Endothelial cell of umbilical vein (primary cell): ENCODE data around the gene HELQ. TPM values are rescaled to one million over a fixed set of nuclear protein-coding genes. Genes with fewer than 3 reads are reported as not detected.

Experiments
- BruUV-seq: library from RNA; stranded (reverse); fragments of 400-500 nt; replicated peaks from 2 replicates; lab custom pipeline; 2021; lab: Mats Ljungman, UMichigan
- CTCF ChIA-PET: fragments of 300-600, 350-600 bp; sonication (Branson Sonifier 250); formaldehyde crosslinking; loops from one replicate; lab custom pipeline; 2021; ENCODE audit warnings: antibody characterized with exemption, inconsistent platforms; lab: Charles Lee
- POLR2A ChIA-PET: fragments of 300-600, 350-600 bp; sonication (Branson Sonifier 250); formaldehyde crosslinking; loops from one replicate; lab custom pipeline; 2021; ENCODE audit warnings: antibody characterized with exemption, inconsistent platforms; lab: Charles Lee
- DNase-seq: peaks from one replicate; pipeline ENCODE4 v3.0.0-alpha.2; 2011; ENCODE audit warnings: low read depth, low spot score
- FAIRE-seq: peaks from 2 replicates; lab custom pipeline; 2011; peaks lifted over from hg19 to GRCh38; lab: Jason Lieb, UNC
- H2AFZ ChIP-seq: 2 replicates; pipeline ENCODE4 v1.6.0; 2012; ENCODE audit warnings: low read depth, low read length, control low read depth, inconsistent platforms
- H3K27ac ChIP-seq: 2 replicates; pipeline ENCODE4 v1.5.1; 2011; ENCODE audit warnings: low read depth, mild to moderate bottlenecking, control low read depth, low read length, moderate library complexity; ENCODE audit not compliant: insufficient read depth
- H3K27me3 ChIP-seq, 2 experiments: 2 replicates each; pipeline versions ENCODE4 v1.6.0 to v1.6.1; 2011; ENCODE audit warnings: low read length in 2 of 2, mixed read lengths in 1 of 2; ENCODE audit not compliant: control insufficient read depth in 2 of 2, insufficient read depth in 2 of 2
- H3K36me3 ChIP-seq, 2 experiments: 2 replicates in 1 of 2; 3 replicates in 1 of 2; pipeline ENCODE4 v1.5.1; 2011; ENCODE audit warnings: low read length in 2 of 2, mild to moderate bottlenecking in 1 of 2, moderate library complexity in 1 of 2; ENCODE audit not compliant: control insufficient read depth in 2 of 2, insufficient read depth in 2 of 2; ENCODE audit errors: extremely low read depth in 1 of 2
- H3K4me1 ChIP-seq: 3 replicates; pipeline ENCODE4 v1.5.1; 2011; ENCODE audit warnings: mild to moderate bottlenecking, low read length; ENCODE audit not compliant: control insufficient read depth, insufficient read depth; ENCODE audit errors: extremely low read depth
- H3K4me2 ChIP-seq: 2 replicates; pipeline ENCODE4 v1.6.1; 2011; ENCODE audit warnings: low read length, control low read depth, mixed read lengths; ENCODE audit not compliant: insufficient read depth
- H3K4me3 ChIP-seq, 3 experiments: fragments of 200-600 bp in 1 of 3; sonication (generic), shearing (Covaris generic) in 1 of 3; replicated peaks in 1 of 3; 2 replicates each; pipeline ENCODE4 v1.5.1; 2011 to 2016; ENCODE audit warnings: control low read depth in 3 of 3, low read length in 3 of 3, mild to moderate bottlenecking in 2 of 3, inconsistent platforms in 1 of 3, low read depth in 1 of 3, moderate library complexity in 1 of 3; ENCODE audit not compliant: insufficient read depth in 1 of 3
- H3K79me2 ChIP-seq: 2 replicates; pipeline ENCODE4 v1.6.0; 2012; ENCODE audit warnings: low read length, inconsistent platforms; ENCODE audit not compliant: control insufficient read depth, insufficient read depth
- H3K9ac ChIP-seq: replicated peaks from 2 replicates; pipeline ENCODE3; 2011; ENCODE audit warnings: low read length, control low read depth; ENCODE audit not compliant: insufficient read depth; ENCODE audit errors: extremely low read depth
- H3K9me1 ChIP-seq: replicated peaks from 3 replicates; pipeline ENCODE4 v1.6.0; 2011; ENCODE audit warnings: mild to moderate bottlenecking, low read length; ENCODE audit not compliant: control insufficient read depth, insufficient read depth; ENCODE audit errors: extremely low read depth
- H3K9me3 ChIP-seq: replicated peaks from 2 replicates; pipeline ENCODE4 v1.5.1; 2012; ENCODE audit warnings: low read length, inconsistent platforms; ENCODE audit not compliant: control insufficient read depth, insufficient read depth
- H4K20me1 ChIP-seq: replicated peaks from 2 replicates; pipeline ENCODE3; 2011; ENCODE audit warnings: mild to moderate bottlenecking, low read length; ENCODE audit not compliant: control insufficient read depth, insufficient read depth; ENCODE audit errors: extremely low read depth
- EZH2 ChIP-seq: IDR thresholded peaks from 2 replicates; pipeline ENCODE4 v1.6.1; 2012; ENCODE audit warnings: borderline replicate concordance, low read depth, mild to moderate bottlenecking, moderate library complexity, low read length, inconsistent platforms; ENCODE audit not compliant: severe bottlenecking
- FOS ChIP-seq: IDR thresholded peaks from 2 replicates; pipeline ENCODE4 v1.6.1; 2011; ENCODE audit warnings: mild to moderate bottlenecking, low read length, moderate library complexity, borderline replicate concordance; ENCODE audit not compliant: insufficient read depth
- GATA2 ChIP-seq: IDR thresholded peaks from 2 replicates; pipeline ENCODE4 v1.7.0; 2011; ENCODE audit warnings: low read depth, mild to moderate bottlenecking, moderate library complexity, mixed read lengths, low read length; ENCODE audit not compliant: insufficient read length, insufficient read depth
- JUN ChIP-seq: IDR thresholded peaks from 2 replicates; pipeline ENCODE4 v1.6.1; 2011; ENCODE audit warnings: borderline replicate concordance, low read depth; ENCODE audit not compliant: insufficient read length, insufficient read depth
- MYC ChIP-seq: IDR thresholded peaks from one replicate; pipeline ENCODE4 v1.6.1; 2011; ENCODE audit warnings: mild to moderate bottlenecking, low read depth, low read length
- POLR2A ChIP-seq: IDR thresholded peaks from 2 replicates; pipeline ENCODE4 v1.6.1; 2012; ENCODE audit warnings: low read depth, mild to moderate bottlenecking, control low read depth, low read length
- POLR2AphosphoS5 ChIP-seq: IDR thresholded peaks from 2 replicates; pipeline ENCODE4 v1.6.1; 2012; ENCODE audit warnings: low read depth, mild to moderate bottlenecking, control low read depth, low read length, moderate library complexity; ENCODE audit not compliant: insufficient read depth
- dilution Hi-C: fragments of 300-500 bp; cut with MboI; formaldehyde crosslinking; loops from one replicate; pipeline ENCODE4 v1.15.0; 2019; ENCODE audit warnings: low sequenced_read_pairs; ENCODE audit not compliant: extremely low pct_ligation_motif_present
- intact Hi-C: fragments of 100-400 bp; cut with micrococcal nuclease; formaldehyde crosslinking; loops from one replicate; pipeline ENCODE4 v1.10.0; 2022
- polyA plus RNA-seq, 4 experiments: library from polyadenylated mRNA; depleted of rRNA in 3 of 4; stranded (reverse) in 3 of 4; unstranded in 1 of 4; fragments of >200 nt; gene quantifications; 2 replicates each; pipeline versions ENCODE4 v1.2.1 to v1.2.3, GENCODE V29; 2011 to 2012; ENCODE audit warnings: missing spikeins in 1 of 4
- total RNA-seq: library from RNA; stranded (reverse); gene quantifications from 2 replicates; pipeline ENCODE4 v1.2.3, GENCODE V29; 2021
- TF ChIP-seq, protein P1 (sequence below), 2 donors: IDR thresholded peaks; 1 replicate in 1 of 2; 2 replicates in 1 of 2; pipeline ENCODE4 v1.5.1; 2011; ENCODE audit warnings: low read length in 2 of 2, mild to moderate bottlenecking in 2 of 2, moderate library complexity in 2 of 2, control low read depth in 1 of 2, inconsistent platforms in 1 of 2, low read depth in 1 of 2; ENCODE audit not compliant: insufficient read depth in 1 of 2; ENCODE audit errors: extremely low read depth in 1 of 2
- TF ChIP-seq, protein P2 (sequence below): IDR thresholded peaks from 2 replicates; pipeline ENCODE4 v1.6.1; 2011; ENCODE audit not compliant: insufficient read depth, insufficient read length

Gene HELQ
- total and polyA plus RNA-seq, 2 donors (not counting 3 experiments of a cell fraction or from before 2014, with no cell fraction given) = 8.7 to 11.1 TPM

DNA sequence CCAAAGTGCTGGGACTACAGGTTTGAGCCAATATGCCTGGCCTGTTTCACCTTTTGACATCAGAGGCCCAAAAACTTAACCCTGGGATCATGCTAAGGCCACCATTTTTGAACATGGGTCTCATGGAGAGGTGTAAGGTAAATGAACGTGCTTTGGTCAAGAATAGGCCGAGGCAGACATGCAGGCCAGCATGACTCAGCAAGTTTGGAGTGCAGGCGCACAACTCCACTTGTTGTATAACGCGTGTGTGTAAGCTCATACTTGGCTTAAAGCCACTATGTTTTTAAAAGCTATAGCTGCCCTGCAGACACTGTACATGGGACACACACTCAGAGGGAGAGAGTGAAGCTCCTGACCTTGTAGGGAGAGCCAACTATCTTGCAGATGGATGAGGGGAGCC, 77.2 kb downstream of the HELQ start:
- Histone ChIP-seq H3K9me3 (no peaks in the 10 kb centered on the region), H3K79me2 (no peaks in the 10 kb centered on the region), H4K20me1 (no peaks in the 10 kb centered on the region), H3K4me3 (no peak overlapping the region), H3K27me3 (no peaks in the 10 kb centered on the region), H3K4me1 (no peaks in the 10 kb centered on the region), H3K36me3 (no peaks in the 10 kb centered on the region), H3K4me2 (no peak overlapping the region), H3K9ac (no peak overlapping the region), H3K9me1 (no peaks in the 10 kb centered on the region), H2AFZ (no peak overlapping the region), H3K27ac (no peak overlapping the region)
- dilution Hi-C loops = no loop called here
- intact Hi-C loops = no loop called here
- POLR2A ChIA-PET = no interaction called here
- FAIRE-seq (no peak), DNase-seq (no peak)
- TF ChIP-seq, protein P1, sequence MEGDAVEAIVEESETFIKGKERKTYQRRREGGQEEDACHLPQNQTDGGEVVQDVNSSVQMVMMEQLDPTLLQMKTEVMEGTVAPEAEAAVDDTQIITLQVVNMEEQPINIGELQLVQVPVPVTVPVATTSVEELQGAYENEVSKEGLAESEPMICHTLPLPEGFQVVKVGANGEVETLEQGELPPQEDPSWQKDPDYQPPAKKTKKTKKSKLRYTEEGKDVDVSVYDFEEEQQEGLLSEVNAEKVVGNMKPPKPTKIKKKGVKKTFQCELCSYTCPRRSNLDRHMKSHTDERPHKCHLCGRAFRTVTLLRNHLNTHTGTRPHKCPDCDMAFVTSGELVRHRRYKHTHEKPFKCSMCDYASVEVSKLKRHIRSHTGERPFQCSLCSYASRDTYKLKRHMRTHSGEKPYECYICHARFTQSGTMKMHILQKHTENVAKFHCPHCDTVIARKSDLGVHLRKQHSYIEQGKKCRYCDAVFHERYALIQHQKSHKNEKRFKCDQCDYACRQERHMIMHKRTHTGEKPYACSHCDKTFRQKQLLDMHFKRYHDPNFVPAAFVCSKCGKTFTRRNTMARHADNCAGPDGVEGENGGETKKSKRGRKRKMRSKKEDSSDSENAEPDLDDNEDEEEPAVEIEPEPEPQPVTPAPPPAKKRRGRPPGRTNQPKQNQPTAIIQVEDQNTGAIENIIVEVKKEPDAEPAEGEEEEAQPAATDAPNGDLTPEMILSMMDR (IDR thresholded peaks at IDR 0.05; ENCODE audit: extremely low read depth in 1 of 2, insufficient read depth in 1 of 2, low read depth in 1 of 2, low read length in 2 of 2) = no peak
- TF ChIP-seq FOS (no peak), JUN (no peak), MYC (no peak), POLR2AphosphoS5 (no peak), GATA2 (no peak), POLR2A (no peak), EZH2 (no peak)
- TF ChIP-seq, protein P2, sequence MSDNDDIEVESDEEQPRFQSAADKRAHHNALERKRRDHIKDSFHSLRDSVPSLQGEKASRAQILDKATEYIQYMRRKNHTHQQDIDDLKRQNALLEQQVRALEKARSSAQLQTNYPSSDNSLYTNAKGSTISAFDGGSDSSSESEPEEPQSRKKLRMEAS = no peak
- BruUV-seq = no TSS peak
- CTCF ChIA-PET = interaction anchor here (2.2 kb wide), 1 partner anchor 16 kb away, joined by 14 read pairs; no protein-coding TSS in a partner anchor
